ENCODE data around the gene CHMP5.

- TF ChIP-seq CTCF (IDR thresholded peaks at IDR 0.05) (no peak), POLR2A (IDR thresholded peaks at IDR 0.05) (no peak)
These were observed 27.1 kb downstream of the CHMP5 start for GRCh38 chr9:33291901-33292300.

Data from body of pancreas (tissue), 4 donors.